Breast epithelium (tissue), 4 donors: Measurements from ENCODE around the gene GALNTL6. TPM values are rescaled to one million over a fixed set of nuclear protein-coding genes. Genes with fewer than 3 reads are reported as not detected.

ENCODE experiments used
- DNase-seq, 2 donors: peaks; one replicate each; pipeline ENCODE4 v3.0.0-alpha.2; 2019; ENCODE audit warnings: low spot score in 2 of 2
- H3K27ac ChIP-seq, 2 donors: fragments of 200-600 bp; sonication (generic) in 1 of 2; one replicate each; pipeline ENCODE4 v1.5.1; 2016 to 2019; ENCODE audit warnings: mild to moderate bottlenecking in 1 of 2
- H3K27me3 ChIP-seq, 2 donors: fragments of 200-600 bp; sonication (generic) in 1 of 2; one replicate each; pipeline versions ENCODE4 v1.5.1 to v1.6.0; 2017 to 2019; ENCODE audit warnings: control low read depth in 1 of 2, mild to moderate bottlenecking in 1 of 2
- H3K36me3 ChIP-seq: fragments of 200-600 bp; one replicate; pipeline ENCODE4 v1.5.1; 2019
- H3K4me1 ChIP-seq, 2 donors: fragments of 200-600 bp; sonication (generic); one replicate each; pipeline ENCODE4 v1.5.1; 2016 to 2019; ENCODE audit warnings: control low read depth in 1 of 2
- H3K4me3 ChIP-seq, 3 donors: fragments of 200-600 bp; sonication (generic); 1 replicate in 2 of 3; 2 replicates in 1 of 3; pipeline ENCODE4 v1.5.1; 2016 to 2019; ENCODE audit warnings: mild to moderate bottlenecking in 3 of 3, moderate library complexity in 2 of 3
- H3K9me3 ChIP-seq, 2 donors: fragments of 200-600 bp; sonication (generic) in 1 of 2; one replicate each; pipeline ENCODE4 v1.5.1; 2016 to 2019; ENCODE audit warnings: control low read depth in 1 of 2
- POLR2A ChIP-seq: fragments of 450-650 bp; IDR thresholded peaks from one replicate; pipeline ENCODE4 v1.6.1; 2016; ENCODE audit warnings: antibody characterized with exemption, mild to moderate bottlenecking, moderate library complexity
- POLR2AphosphoS5 ChIP-seq, 3 donors: sonication (generic); formaldehyde crosslinking; IDR thresholded peaks; one replicate each; pipeline ENCODE4 v1.6.1; 2017; ENCODE audit warnings: antibody characterized with exemption in 3 of 3
- intact Hi-C: fragments of 100-400 bp; cut with DNase I; formaldehyde crosslinking; loops from one replicate; pipeline ENCODE4 v1.15.1; 2023; ENCODE audit warnings: low total_unique reads
- total RNA-seq, 3 donors: library from RNA; depleted of rRNA; stranded (reverse); fragments of >200 nt; gene quantifications; one replicate each; pipeline ENCODE4 v1.1.0, GENCODE V29; 2016
- TF ChIP-seq, protein P1 (sequence below), 3 donors: fragments of 450-650 bp; IDR thresholded peaks; one replicate each; pipeline ENCODE4 v1.5.1; 2016 to 2017; ENCODE audit warnings: antibody characterized with exemption in 3 of 3, mild to moderate bottlenecking in 3 of 3, moderate library complexity in 3 of 3

GALNTL6 gene
- total RNA-seq, 3 donors from 2014 or later, result 0.29 to 0.98 TPM; not detected in 1

DNA sequence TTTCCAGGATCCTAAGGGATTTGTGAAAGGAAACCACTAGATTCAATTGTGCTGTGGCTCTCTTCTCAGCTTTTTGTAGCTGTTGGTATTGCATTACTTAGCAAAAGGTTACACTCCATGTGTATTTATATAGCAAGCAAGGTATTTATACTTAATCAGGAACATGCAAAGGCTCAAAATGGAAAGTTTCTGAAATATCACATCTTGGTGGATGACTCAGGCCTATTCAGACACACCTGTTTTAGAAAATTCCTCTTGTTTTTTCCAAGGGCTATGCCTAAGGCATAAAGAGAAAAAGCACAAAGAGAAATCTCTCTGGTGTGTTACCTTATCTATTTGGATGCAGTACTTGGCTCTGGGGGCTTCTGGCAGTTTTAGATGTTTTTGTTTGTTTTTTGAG is 1211.0 kb downstream of the GALNTL6 start:
- TF ChIP-seq POLR2A (no peak), POLR2AphosphoS5 (IDR thresholded peaks at IDR 0.05) (no peak)
- TF ChIP-seq, protein P1, sequence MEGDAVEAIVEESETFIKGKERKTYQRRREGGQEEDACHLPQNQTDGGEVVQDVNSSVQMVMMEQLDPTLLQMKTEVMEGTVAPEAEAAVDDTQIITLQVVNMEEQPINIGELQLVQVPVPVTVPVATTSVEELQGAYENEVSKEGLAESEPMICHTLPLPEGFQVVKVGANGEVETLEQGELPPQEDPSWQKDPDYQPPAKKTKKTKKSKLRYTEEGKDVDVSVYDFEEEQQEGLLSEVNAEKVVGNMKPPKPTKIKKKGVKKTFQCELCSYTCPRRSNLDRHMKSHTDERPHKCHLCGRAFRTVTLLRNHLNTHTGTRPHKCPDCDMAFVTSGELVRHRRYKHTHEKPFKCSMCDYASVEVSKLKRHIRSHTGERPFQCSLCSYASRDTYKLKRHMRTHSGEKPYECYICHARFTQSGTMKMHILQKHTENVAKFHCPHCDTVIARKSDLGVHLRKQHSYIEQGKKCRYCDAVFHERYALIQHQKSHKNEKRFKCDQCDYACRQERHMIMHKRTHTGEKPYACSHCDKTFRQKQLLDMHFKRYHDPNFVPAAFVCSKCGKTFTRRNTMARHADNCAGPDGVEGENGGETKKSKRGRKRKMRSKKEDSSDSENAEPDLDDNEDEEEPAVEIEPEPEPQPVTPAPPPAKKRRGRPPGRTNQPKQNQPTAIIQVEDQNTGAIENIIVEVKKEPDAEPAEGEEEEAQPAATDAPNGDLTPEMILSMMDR (IDR thresholded peaks at IDR 0.05), result no peak
- H3K36me3 ChIP-seq, result no peaks in the 10 kb centered on the region
- no peaks in the 10 kb centered on the region for H3K27me3 ChIP-seq
- no peak overlapping the region for H3K27ac ChIP-seq
- intact Hi-C loops, result loop anchor here (10.0 kb wide), 1 partner anchor 231 kb away; no protein-coding TSS in a partner anchor
- no peak overlapping the region for H3K4me3 ChIP-seq
- no peaks in the 10 kb centered on the region for H3K4me1 ChIP-seq
- no peaks in the 10 kb centered on the region for H3K9me3 ChIP-seq
- DNase-seq, result no peak

DNA sequence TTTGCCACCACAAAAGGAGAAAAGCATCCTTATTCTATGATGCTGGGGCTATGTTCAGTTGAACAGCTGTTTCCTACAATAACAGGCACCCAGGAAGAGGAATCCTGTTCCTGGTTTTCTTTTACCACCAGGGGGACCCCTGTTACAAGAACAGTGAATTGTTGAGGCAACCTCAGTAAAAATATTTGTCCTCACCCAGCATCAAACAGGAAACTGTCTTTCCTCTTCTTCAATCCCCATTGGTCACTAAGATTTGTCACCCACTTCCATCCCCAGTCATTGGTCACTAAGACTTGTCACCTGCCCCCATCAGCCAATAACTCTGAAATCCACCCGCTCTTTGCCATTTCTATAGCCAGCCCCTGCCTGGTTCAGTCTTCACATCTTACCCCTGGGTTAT is 1211.9 kb downstream of the GALNTL6 start:
- intact Hi-C loops, result loop anchor here (10.0 kb wide), 1 partner anchor 230 kb away; no protein-coding TSS in a partner anchor
- Histone ChIP-seq H3K4me1 (no peaks in the 10 kb centered on the region), H3K9me3 (no peaks in the 10 kb centered on the region), H3K36me3 (no peaks in the 10 kb centered on the region), H3K27me3 (no peaks in the 10 kb centered on the region), H3K4me3 (no peak overlapping the region), H3K27ac (no peak overlapping the region)
- peak in 1 of 2 donors; percentile 20 for DNase-seq
- TF ChIP-seq, protein P1 (IDR thresholded peaks at IDR 0.05), result peak; percentile 49 to 68 (median 63)
- TF ChIP-seq POLR2AphosphoS5 (IDR thresholded peaks at IDR 0.05), result no peak

DNA sequence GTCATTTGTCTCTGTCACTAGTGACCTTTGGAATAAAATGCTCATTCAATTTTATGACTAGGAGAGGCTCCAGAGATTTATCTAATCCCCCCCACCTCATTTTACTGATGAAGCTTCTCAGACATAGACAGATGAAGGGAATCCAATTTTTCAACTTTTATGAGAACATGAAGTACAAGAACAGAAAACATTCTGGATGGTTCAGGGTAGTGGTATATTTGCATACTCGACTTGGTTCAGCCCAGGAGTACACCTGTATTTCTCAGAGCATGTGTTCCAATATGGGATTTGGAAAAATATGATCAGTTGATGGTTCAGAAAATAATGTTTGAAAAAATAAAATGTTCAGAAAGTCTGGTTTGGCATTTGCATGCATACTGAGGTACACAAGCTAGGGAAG is 1224.0 kb downstream of the GALNTL6 start:
- H3K4me1 ChIP-seq, result no peaks in the 10 kb centered on the region
- H3K36me3 ChIP-seq, result no peaks in the 10 kb centered on the region
- no peaks in the 10 kb centered on the region for H3K27me3 ChIP-seq
- no peak overlapping the region for H3K27ac ChIP-seq
- TF ChIP-seq POLR2AphosphoS5 (IDR thresholded peaks at IDR 0.05) (no peak), POLR2A (no peak)
- TF ChIP-seq, protein P1 (IDR thresholded peaks at IDR 0.05), result no peak
- intact Hi-C loops, result no loop called here
- no peak overlapping the region for H3K4me3 ChIP-seq
- no peak for DNase-seq
- H3K9me3 ChIP-seq, result no peaks in the 10 kb centered on the region

DNA sequence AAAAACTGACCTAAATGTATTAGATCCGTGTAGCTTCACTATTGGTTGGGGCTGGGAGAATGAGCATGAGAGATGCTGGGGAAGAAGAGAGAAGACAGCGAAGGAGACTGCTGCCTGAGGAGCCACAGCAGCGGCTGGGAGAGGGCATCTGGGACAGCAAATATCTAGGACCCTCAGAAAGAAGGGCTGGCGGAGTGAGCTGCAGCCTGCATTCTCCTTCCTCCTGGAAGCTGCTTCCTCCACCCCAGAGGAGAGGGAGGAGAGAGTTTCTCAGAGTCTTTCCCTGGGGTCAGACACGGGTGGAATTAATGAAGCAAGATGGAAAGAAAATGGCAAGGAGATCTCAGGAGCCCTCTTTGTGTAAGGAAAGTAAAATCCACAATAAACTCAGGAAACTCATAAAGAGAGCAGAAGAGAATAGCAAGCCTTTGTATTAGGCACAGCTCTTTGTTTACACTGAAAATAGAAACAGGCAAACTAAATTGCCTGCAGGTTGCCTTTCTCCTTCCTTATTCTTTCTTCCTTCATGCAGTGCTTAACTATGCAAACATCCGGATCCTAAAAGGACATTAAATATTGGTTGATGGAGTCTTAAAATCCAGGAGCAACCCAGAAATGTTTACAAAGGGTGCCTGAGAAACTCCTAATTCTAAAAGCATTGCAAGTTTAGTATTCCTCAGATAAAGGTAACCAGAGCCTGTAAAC is 1225.1 kb downstream of the GALNTL6 start:
- H3K4me1 ChIP-seq, result no peaks in the 10 kb centered on the region
- no peaks in the 10 kb centered on the region for H3K36me3 ChIP-seq
- no peaks in the 10 kb centered on the region for H3K9me3 ChIP-seq
- intact Hi-C loops, result no loop called here
- TF ChIP-seq POLR2AphosphoS5 (IDR thresholded peaks at IDR 0.05) (no peak), POLR2A (no peak)
- TF ChIP-seq, protein P1 (IDR thresholded peaks at IDR 0.05), result no peak
- H3K27ac ChIP-seq, result peak overlapping the region; percentile 44 to 71
- no peaks in the 10 kb centered on the region for H3K27me3 ChIP-seq
- DNase-seq, result no peak
- H3K4me3 ChIP-seq, result no peak overlapping the region

DNA sequence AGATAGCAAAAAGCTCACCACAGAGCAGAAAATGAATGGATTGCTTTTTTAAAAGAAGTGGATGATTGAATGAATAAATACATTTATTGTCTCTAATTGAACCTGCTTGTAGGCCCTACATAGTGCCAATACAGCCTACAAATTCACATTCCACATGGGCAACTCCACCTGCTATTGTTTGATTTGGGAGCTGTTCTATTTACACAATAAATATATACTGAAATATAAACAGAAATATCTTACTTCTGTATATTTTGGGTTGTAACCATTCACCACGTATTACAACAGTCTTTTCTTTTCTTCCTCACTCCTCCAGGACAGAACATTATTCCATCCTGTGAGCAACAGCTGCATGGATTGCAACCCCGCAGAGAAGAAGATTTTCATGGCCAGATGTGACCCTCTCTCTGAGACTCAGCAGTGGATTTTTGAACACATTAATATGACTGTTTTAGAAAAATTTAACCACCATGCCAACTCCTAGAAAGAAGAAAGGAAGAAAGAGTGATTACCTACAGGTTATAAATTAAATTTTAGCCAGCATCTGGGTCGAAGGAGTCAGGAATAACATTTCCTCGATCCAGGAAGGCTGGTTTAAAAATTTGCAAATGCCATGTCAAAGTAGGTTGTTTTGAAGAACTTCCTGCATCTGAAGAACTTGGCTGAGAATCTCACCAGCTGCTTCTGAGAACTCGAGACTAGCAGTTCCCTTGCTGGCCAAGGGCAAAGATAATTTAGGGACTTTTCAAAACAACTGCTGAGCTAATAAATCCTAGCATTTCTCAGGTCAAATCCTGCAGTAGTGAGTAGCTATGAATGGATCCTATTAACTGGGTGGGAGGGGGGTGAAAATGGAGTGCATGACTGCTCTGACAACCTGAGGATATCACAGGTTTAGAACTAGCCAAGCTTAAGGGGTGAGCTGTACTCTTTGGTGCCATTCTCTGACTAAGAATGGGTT is 1226.7 kb downstream of the GALNTL6 start:
- TF ChIP-seq POLR2AphosphoS5 (IDR thresholded peaks at IDR 0.05) (no peak), POLR2A (no peak)
- TF ChIP-seq, protein P1 (IDR thresholded peaks at IDR 0.05), result no peak
- H3K9me3 ChIP-seq, result no peaks in the 10 kb centered on the region
- no peaks in the 10 kb centered on the region for H3K4me1 ChIP-seq
- intact Hi-C loops, result no loop called here
- peak overlapping the region in 1 of 3 donors; percentile 3 for H3K4me3 ChIP-seq
- H3K36me3 ChIP-seq, result no peaks in the 10 kb centered on the region
- DNase-seq, result no peak
- H3K27me3 ChIP-seq, result no peaks in the 10 kb centered on the region
- peak overlapping the region; percentile 23 to 32 for H3K27ac ChIP-seq
